NB4 (cell line): ENCODE data around the gene ZSWIM3.

ENCODE experiments used
- POLR2A ChIP-seq: IDR thresholded peaks from 2 replicates; pipeline ENCODE4 v1.6.1; 2011; ENCODE audit warnings: mild to moderate bottlenecking; ENCODE audit not compliant: insufficient read length; ENCODE audit errors: extremely low read depth
- TF ChIP-seq, protein P1 (sequence below): IDR thresholded peaks from one replicate; pipeline ENCODE4 v1.5.1; 2012; ENCODE audit warnings: low read depth, low read length

DNA sequence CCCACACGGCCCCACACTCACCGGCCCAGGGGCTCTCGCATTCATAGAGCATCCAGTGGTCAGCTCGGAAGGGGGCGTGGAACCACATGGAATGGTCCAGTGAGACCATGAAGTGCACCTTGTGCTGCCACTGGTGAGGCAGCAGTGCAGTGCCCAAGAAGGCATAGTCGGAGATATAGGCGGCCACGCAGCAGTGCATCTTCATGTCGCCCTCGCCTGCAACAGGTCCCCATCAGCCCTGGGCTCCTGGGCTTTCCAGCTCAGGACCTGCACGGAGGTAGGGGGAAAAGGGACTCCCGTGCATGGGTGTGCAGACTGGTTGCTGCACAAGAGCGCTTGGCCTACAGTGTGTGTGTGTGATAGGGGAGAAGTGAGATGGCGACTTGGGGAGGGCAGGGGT, 13.9 kb upstream of the ZSWIM3 start:
- TF ChIP-seq, protein P1, sequence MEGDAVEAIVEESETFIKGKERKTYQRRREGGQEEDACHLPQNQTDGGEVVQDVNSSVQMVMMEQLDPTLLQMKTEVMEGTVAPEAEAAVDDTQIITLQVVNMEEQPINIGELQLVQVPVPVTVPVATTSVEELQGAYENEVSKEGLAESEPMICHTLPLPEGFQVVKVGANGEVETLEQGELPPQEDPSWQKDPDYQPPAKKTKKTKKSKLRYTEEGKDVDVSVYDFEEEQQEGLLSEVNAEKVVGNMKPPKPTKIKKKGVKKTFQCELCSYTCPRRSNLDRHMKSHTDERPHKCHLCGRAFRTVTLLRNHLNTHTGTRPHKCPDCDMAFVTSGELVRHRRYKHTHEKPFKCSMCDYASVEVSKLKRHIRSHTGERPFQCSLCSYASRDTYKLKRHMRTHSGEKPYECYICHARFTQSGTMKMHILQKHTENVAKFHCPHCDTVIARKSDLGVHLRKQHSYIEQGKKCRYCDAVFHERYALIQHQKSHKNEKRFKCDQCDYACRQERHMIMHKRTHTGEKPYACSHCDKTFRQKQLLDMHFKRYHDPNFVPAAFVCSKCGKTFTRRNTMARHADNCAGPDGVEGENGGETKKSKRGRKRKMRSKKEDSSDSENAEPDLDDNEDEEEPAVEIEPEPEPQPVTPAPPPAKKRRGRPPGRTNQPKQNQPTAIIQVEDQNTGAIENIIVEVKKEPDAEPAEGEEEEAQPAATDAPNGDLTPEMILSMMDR = no peak
- TF ChIP-seq POLR2A = no peak
